H1 (cell line): ENCODE results near the gene PORCN. TPM values are rescaled to one million over a fixed set of nuclear protein-coding genes. Genes with fewer than 3 reads are reported as not detected.

Experiments
- CTCF ChIA-PET: fragments of 300-600 bp; sonication (Branson Sonifier 250); formaldehyde crosslinking; loops from one replicate; lab custom pipeline; 2021; ENCODE audit not compliant: partially characterized antibody; lab: Charles Lee
- POLR2A ChIA-PET: fragments of 300-600 bp; sonication (Branson Sonifier 250); formaldehyde crosslinking; loops from one replicate; lab custom pipeline; 2021; ENCODE audit warnings: inconsistent platforms; ENCODE audit not compliant: partially characterized antibody; lab: Charles Lee
- DNase-seq, 2 experiments: peaks; one replicate each; pipeline versions ENCODE4 v3.0.0 to v3.0.0-alpha.2; 2010 to 2022; ENCODE audit warnings: low spot score in 2 of 2, low read depth in 1 of 2, mixed read lengths in 1 of 2
- FAIRE-seq: peaks from 2 replicates; lab custom pipeline; 2011; peaks lifted over from hg19 to GRCh38; lab: Jason Lieb, UNC
- H2AFZ ChIP-seq: 2 replicates; pipeline ENCODE4 v1.8.1; 2012; ENCODE audit warnings: low read length, inconsistent platforms
- H2AK5ac ChIP-seq: 2 replicates; pipeline ENCODE4 v1.6.1; 2013; ENCODE audit warnings: low read depth, low read length
- H2BK120ac ChIP-seq: replicated peaks from 2 replicates; pipeline ENCODE3; 2013; ENCODE audit warnings: low read depth, low read length, inconsistent platforms
- H2BK12ac ChIP-seq: 2 replicates; pipeline ENCODE4 v1.6.1; 2013; ENCODE audit warnings: low read depth, low read length
- H2BK15ac ChIP-seq: 2 replicates; pipeline ENCODE4 v1.6.1; 2013; ENCODE audit warnings: low read length
- H2BK20ac ChIP-seq: 2 replicates; pipeline ENCODE4 v1.6.1; 2013; ENCODE audit warnings: low read length
- H2BK5ac ChIP-seq: 2 replicates; pipeline ENCODE4 v1.6.1; 2013; ENCODE audit warnings: low read depth, low read length
- H3K14ac ChIP-seq: 2 replicates; pipeline ENCODE4 v1.6.1; 2013; ENCODE audit warnings: inconsistent platforms; ENCODE audit not compliant: insufficient read length
- H3K18ac ChIP-seq: 2 replicates; pipeline ENCODE4 v1.6.1; 2013; ENCODE audit warnings: low read length; ENCODE audit errors: extremely low read depth
- H3K23ac ChIP-seq: 2 replicates; pipeline ENCODE4 v1.6.1; 2013; ENCODE audit warnings: inconsistent platforms; ENCODE audit not compliant: insufficient read length
- H3K23me2 ChIP-seq: 2 replicates; pipeline ENCODE4 v1.6.1; 2013; ENCODE audit warnings: low read depth, low read length
- H3K27ac ChIP-seq: 2 replicates; pipeline ENCODE4 v1.6.1; 2011; ENCODE audit warnings: low read depth, low read length, inconsistent platforms
- H3K27me3 ChIP-seq, 4 experiments: replicated peaks in 1 of 4; 1 replicate in 1 of 4; 2 replicates in 3 of 4; pipeline versions ENCODE4 v1.6.1 to v1.8.1; 2011 to 2013; ENCODE audit warnings: low read length in 3 of 4, mild to moderate bottlenecking in 3 of 4, inconsistent platforms in 2 of 4, mixed read lengths in 2 of 4, moderate library complexity in 1 of 4; ENCODE audit not compliant: control insufficient read depth in 3 of 4, insufficient read depth in 3 of 4; ENCODE audit errors: extremely low read depth in 1 of 4
- H3K36me3 ChIP-seq, 4 experiments: 2 replicates each; pipeline versions ENCODE4 v1.6.1 to v1.8.1; 2011 to 2013; ENCODE audit warnings: mild to moderate bottlenecking in 4 of 4, low read length in 3 of 4, moderate library complexity in 2 of 4, control low read depth in 1 of 4, inconsistent platforms in 1 of 4; ENCODE audit not compliant: insufficient read depth in 4 of 4, control insufficient read depth in 2 of 4
- H3K4ac ChIP-seq: replicated peaks from 2 replicates; pipeline ENCODE3; 2013; ENCODE audit warnings: low read length, low read depth, mixed read lengths, inconsistent platforms; ENCODE audit not compliant: insufficient read length
- H3K4me1 ChIP-seq, 4 experiments: replicated peaks in 1 of 4; 1 replicate in 1 of 4; 2 replicates in 3 of 4; pipeline versions ENCODE4 v1.6.1 to v1.8.1; 2011 to 2013; ENCODE audit warnings: low read length in 3 of 4, inconsistent platforms in 2 of 4, mixed read lengths in 1 of 4; ENCODE audit not compliant: insufficient read depth in 4 of 4, control insufficient read depth in 3 of 4
- H3K4me2 ChIP-seq, 2 experiments: 2 replicates each; pipeline versions ENCODE4 v1.6.1 to v1.8.1; 2011 to 2013; ENCODE audit warnings: low read depth in 2 of 2, low read length in 2 of 2, control low read depth in 1 of 2, inconsistent platforms in 1 of 2, mild to moderate bottlenecking in 1 of 2; ENCODE audit not compliant: insufficient read depth in 1 of 2
- H3K4me3 ChIP-seq, 4 experiments: fragments of 200-600, 300-600 bp in 1 of 4; sonication (generic), shearing (Covaris generic), sonication (Bioruptor Twin) in 1 of 4; 2 replicates each; pipeline versions ENCODE4 v1.5.1 to v1.8.1; 2011 to 2016; ENCODE audit warnings: low read length in 4 of 4, low read depth in 3 of 4, control low read depth in 2 of 4, inconsistent platforms in 2 of 4, mild to moderate bottlenecking in 2 of 4, mixed read lengths in 1 of 4, moderate library complexity in 1 of 4; ENCODE audit not compliant: insufficient read depth in 2 of 4; ENCODE audit errors: extremely low read depth in 1 of 4
- H3K56ac ChIP-seq: replicated peaks from 2 replicates; pipeline ENCODE3; 2013; ENCODE audit warnings: low read depth, mild to moderate bottlenecking, mixed read lengths, low read length, inconsistent platforms; ENCODE audit not compliant: insufficient read length
- H3K79me1 ChIP-seq: 2 replicates; pipeline ENCODE4 v1.6.1; 2013; ENCODE audit warnings: low read depth, low read length, control low read depth
- H3K79me2 ChIP-seq, 2 experiments: 2 replicates each; pipeline versions ENCODE4 v1.6.1 to v1.8.1; 2012 to 2013; ENCODE audit warnings: low read length in 2 of 2, mild to moderate bottlenecking in 2 of 2, inconsistent platforms in 1 of 2; ENCODE audit not compliant: insufficient read depth in 2 of 2, control insufficient read depth in 1 of 2
- H3K9ac ChIP-seq, 4 experiments: replicated peaks in 1 of 4; 1 replicate in 1 of 4; 2 replicates in 3 of 4; pipeline versions ENCODE4 v1.6.1 to v1.8.1; 2011 to 2013; ENCODE audit warnings: low read depth in 3 of 4, low read length in 3 of 4, control low read depth in 2 of 4, mild to moderate bottlenecking in 2 of 4, moderate library complexity in 2 of 4, inconsistent platforms in 1 of 4; ENCODE audit errors: extremely low read depth in 1 of 4
- H3K9me3 ChIP-seq, 2 experiments: 2 replicates each; pipeline versions ENCODE4 v1.6.1 to v1.8.1; 2012 to 2013; ENCODE audit warnings: mild to moderate bottlenecking in 2 of 2, moderate library complexity in 2 of 2, control low read depth in 1 of 2, inconsistent platforms in 1 of 2, low read depth in 1 of 2, low read length in 1 of 2, mixed read lengths in 1 of 2; ENCODE audit not compliant: insufficient read depth in 2 of 2
- H4K20me1 ChIP-seq, 2 experiments: replicated peaks in 1 of 2; 2 replicates each; pipeline versions ENCODE3 to v1.8.1; 2011 to 2013; ENCODE audit warnings: inconsistent platforms in 2 of 2, low read length in 2 of 2, mild to moderate bottlenecking in 1 of 2; ENCODE audit not compliant: insufficient read depth in 2 of 2, control insufficient read depth in 1 of 2
- H4K5ac ChIP-seq: 2 replicates; pipeline ENCODE4 v1.6.1; 2013; ENCODE audit warnings: low read length, low read depth, mixed read lengths, inconsistent platforms; ENCODE audit not compliant: insufficient read length
- H4K8ac ChIP-seq: 2 replicates; pipeline ENCODE4 v1.8.0; 2013; ENCODE audit warnings: mild to moderate bottlenecking, moderate library complexity, low read length, inconsistent platforms; ENCODE audit not compliant: insufficient read depth; ENCODE audit errors: extremely low read depth
- H4K91ac ChIP-seq: replicated peaks from 2 replicates; pipeline ENCODE3; 2013; ENCODE audit warnings: low read length, mixed read lengths, inconsistent platforms; ENCODE audit not compliant: insufficient read length
- WGBS, 2 experiments: shearing (Covaris generic) in 1 of 2; methylation state at CpG; one replicate each; pipeline versions ENCODE4 v1.1.6 to v1.1.7; 2013 to 2015; ENCODE audit warnings: low lambda C conversion rate in 2 of 2, mixed read lengths in 2 of 2, inconsistent platforms in 1 of 2, low coverage in 1 of 2, missing lambda C conversion rate in 1 of 2; ENCODE audit not compliant: insufficient replicate concordance in 2 of 2, insufficient coverage in 1 of 2, insufficient read length in 1 of 2; ENCODE audit errors: extremely low coverage in 1 of 2, missing lambda C conversion rate in 1 of 2; 5-methylcytosine and 5-hydroxymethylcytosine counted together
- polyA plus RNA-seq, 7 experiments: library from polyadenylated mRNA; depleted of rRNA in 3 of 7; stranded (reverse) in 5 of 7; unstranded in 2 of 7; fragments of >200 nt in 5 of 7; fragments of 200-250 nt in 2 of 7; gene quantifications; 1 replicate in 5 of 7; 2 replicates in 1 of 7; 4 replicates in 1 of 7; pipeline versions ENCODE4 v1.2.1 to v1.2.3, GENCODE V29; 2011 to 2013; ENCODE audit warnings: missing spikeins in 2 of 7, mixed read lengths in 2 of 7
- total RNA-seq: library from RNA; stranded (reverse); fragmentation: NEBNext Ultra II Directional; extraction: Animal tissue kit (Norgen Biotek cat#: 25700); gene quantifications from 2 replicates; pipeline ENCODE4 v1.2.1, GENCODE V29; 2021

PORCN gene
- total and polyA plus RNA-seq, 2 of the 8 experiments (the other 6 are each of a cell fraction or from before 2014, with no cell fraction given), result 14.6 to 34.1 TPM

GRCh38 chrX:48473704-48473990 lies 35.1 kb upstream of the PORCN start:
- Histone ChIP-seq H3K79me2 (peaks cover 0 to 24% of the 10 kb centered on the region in 2 experiments; a peak in 2 of 4 replicates), H4K20me1 (peaks cover 0 to 7% of the 10 kb centered on the region in 2 experiments), H2BK15ac (no peak overlapping the region), H3K36me3 (peaks cover 0 to under 1% (median 0%) of the 10 kb centered on the region in 4 experiments; a peak in 1 of 8 replicates), H3K4me3 (peak overlapping the region in 1 of 4 experiments; percentile 37; a peak in 1 of 8 replicates), H3K79me1 (no peaks in the 10 kb centered on the region), H3K23ac (no peak overlapping the region), H3K23me2 (peaks cover 3% of the 10 kb centered on the region; the same call in 1 of the 2 replicates), H3K14ac (no peak overlapping the region), H4K91ac (no peak overlapping the region), H3K27me3 (no peaks in the 10 kb centered on the region), H3K9me3 (no peaks in the 10 kb centered on the region), H4K8ac (no peak overlapping the region), H2BK12ac (peak overlapping the region; percentile 63; the same call in 1 of the 2 replicates), H2AK5ac (no peak overlapping the region), H3K4me2 (peak overlapping the region; percentile 6 to 54; a peak in 3 of 4 replicates), H3K4me1 (peaks cover 5 to 15% (median 11%) of the 10 kb centered on the region in 4 experiments), H3K18ac (no peak overlapping the region; the same call in 1 of the 2 replicates), H4K5ac (peak overlapping the region; percentile 21), H2AFZ (0 out of 2 replicates have a peak overlapping the region, but pooled peaks have one; percentile 53), H3K56ac (no peak overlapping the region), H3K4ac (peak overlapping the region; percentile 3), H2BK120ac (no peak overlapping the region), H2BK20ac (no peak overlapping the region), H2BK5ac (peak overlapping the region; percentile 44; the same call in 1 of the 2 replicates), H3K27ac (no peak overlapping the region; the same call in 1 of the 2 replicates), H3K9ac (no peak overlapping the region)
- FAIRE-seq, result no peak
- no peak for DNase-seq
- ChIA-PET POLR2A (interaction anchor here (1.0 to 1.8 kb wide), 3 partner anchors 11 to 34 kb away, joined by 3 to 4 read pairs (median 3); no protein-coding TSS in a partner anchor), CTCF (interaction anchor here (2.0 kb wide), 1 partner anchor 20 kb away, joined by 9 read pairs; no protein-coding TSS in a partner anchor)
- 52% methylated on average over 4 of the region's 9 CpGs; no CpG with 5 or more reads in 1 of the 2 experiments for WGBS, 2 experiments
